H1 (cell line): ENCODE measurements around the gene KCNJ5. TPM values are rescaled to one million over a fixed set of nuclear protein-coding genes. Genes with fewer than 3 reads are reported as not detected.

Source experiments
- CTCF ChIA-PET: fragments of 300-600 bp; sonication (Branson Sonifier 250); formaldehyde crosslinking; loops from one replicate; lab custom pipeline; 2021; ENCODE audit not compliant: partially characterized antibody; lab: Charles Lee
- POLR2A ChIA-PET: fragments of 300-600 bp; sonication (Branson Sonifier 250); formaldehyde crosslinking; loops from one replicate; lab custom pipeline; 2021; ENCODE audit warnings: inconsistent platforms; ENCODE audit not compliant: partially characterized antibody; lab: Charles Lee
- DNase-seq, 2 experiments: peaks; one replicate each; pipeline versions ENCODE4 v3.0.0 to v3.0.0-alpha.2; 2010 to 2022; ENCODE audit warnings: low spot score in 2 of 2, low read depth in 1 of 2, mixed read lengths in 1 of 2
- FAIRE-seq: peaks from 2 replicates; lab custom pipeline; 2011; peaks lifted over from hg19 to GRCh38; lab: Jason Lieb, UNC
- H2AFZ ChIP-seq: 2 replicates; pipeline ENCODE4 v1.8.1; 2012; ENCODE audit warnings: low read length, inconsistent platforms
- H2AK5ac ChIP-seq: 2 replicates; pipeline ENCODE4 v1.6.1; 2013; ENCODE audit warnings: low read depth, low read length
- H2BK120ac ChIP-seq: replicated peaks from 2 replicates; pipeline ENCODE3; 2013; ENCODE audit warnings: low read depth, low read length, inconsistent platforms
- H2BK12ac ChIP-seq: 2 replicates; pipeline ENCODE4 v1.6.1; 2013; ENCODE audit warnings: low read depth, low read length
- H2BK15ac ChIP-seq: 2 replicates; pipeline ENCODE4 v1.6.1; 2013; ENCODE audit warnings: low read length
- H2BK20ac ChIP-seq: 2 replicates; pipeline ENCODE4 v1.6.1; 2013; ENCODE audit warnings: low read length
- H2BK5ac ChIP-seq: 2 replicates; pipeline ENCODE4 v1.6.1; 2013; ENCODE audit warnings: low read depth, low read length
- H3K14ac ChIP-seq: 2 replicates; pipeline ENCODE4 v1.6.1; 2013; ENCODE audit warnings: inconsistent platforms; ENCODE audit not compliant: insufficient read length
- H3K18ac ChIP-seq: 2 replicates; pipeline ENCODE4 v1.6.1; 2013; ENCODE audit warnings: low read length; ENCODE audit errors: extremely low read depth
- H3K23ac ChIP-seq: 2 replicates; pipeline ENCODE4 v1.6.1; 2013; ENCODE audit warnings: inconsistent platforms; ENCODE audit not compliant: insufficient read length
- H3K23me2 ChIP-seq: 2 replicates; pipeline ENCODE4 v1.6.1; 2013; ENCODE audit warnings: low read depth, low read length
- H3K27ac ChIP-seq: 2 replicates; pipeline ENCODE4 v1.6.1; 2011; ENCODE audit warnings: low read depth, low read length, inconsistent platforms
- H3K27me3 ChIP-seq, 4 experiments: replicated peaks in 1 of 4; 1 replicate in 1 of 4; 2 replicates in 3 of 4; pipeline versions ENCODE4 v1.6.1 to v1.8.1; 2011 to 2013; ENCODE audit warnings: low read length in 3 of 4, mild to moderate bottlenecking in 3 of 4, inconsistent platforms in 2 of 4, mixed read lengths in 2 of 4, moderate library complexity in 1 of 4; ENCODE audit not compliant: control insufficient read depth in 3 of 4, insufficient read depth in 3 of 4; ENCODE audit errors: extremely low read depth in 1 of 4
- H3K36me3 ChIP-seq, 4 experiments: 2 replicates each; pipeline versions ENCODE4 v1.6.1 to v1.8.1; 2011 to 2013; ENCODE audit warnings: mild to moderate bottlenecking in 4 of 4, low read length in 3 of 4, moderate library complexity in 2 of 4, control low read depth in 1 of 4, inconsistent platforms in 1 of 4; ENCODE audit not compliant: insufficient read depth in 4 of 4, control insufficient read depth in 2 of 4
- H3K4ac ChIP-seq: replicated peaks from 2 replicates; pipeline ENCODE3; 2013; ENCODE audit warnings: low read length, low read depth, mixed read lengths, inconsistent platforms; ENCODE audit not compliant: insufficient read length
- H3K4me1 ChIP-seq, 4 experiments: replicated peaks in 1 of 4; 1 replicate in 1 of 4; 2 replicates in 3 of 4; pipeline versions ENCODE4 v1.6.1 to v1.8.1; 2011 to 2013; ENCODE audit warnings: low read length in 3 of 4, inconsistent platforms in 2 of 4, mixed read lengths in 1 of 4; ENCODE audit not compliant: insufficient read depth in 4 of 4, control insufficient read depth in 3 of 4
- H3K4me2 ChIP-seq, 2 experiments: 2 replicates each; pipeline versions ENCODE4 v1.6.1 to v1.8.1; 2011 to 2013; ENCODE audit warnings: low read depth in 2 of 2, low read length in 2 of 2, control low read depth in 1 of 2, inconsistent platforms in 1 of 2, mild to moderate bottlenecking in 1 of 2; ENCODE audit not compliant: insufficient read depth in 1 of 2
- H3K4me3 ChIP-seq, 4 experiments: fragments of 200-600, 300-600 bp in 1 of 4; sonication (generic), shearing (Covaris generic), sonication (Bioruptor Twin) in 1 of 4; 2 replicates each; pipeline versions ENCODE4 v1.5.1 to v1.8.1; 2011 to 2016; ENCODE audit warnings: low read length in 4 of 4, low read depth in 3 of 4, control low read depth in 2 of 4, inconsistent platforms in 2 of 4, mild to moderate bottlenecking in 2 of 4, mixed read lengths in 1 of 4, moderate library complexity in 1 of 4; ENCODE audit not compliant: insufficient read depth in 2 of 4; ENCODE audit errors: extremely low read depth in 1 of 4
- H3K56ac ChIP-seq: replicated peaks from 2 replicates; pipeline ENCODE3; 2013; ENCODE audit warnings: low read depth, mild to moderate bottlenecking, mixed read lengths, low read length, inconsistent platforms; ENCODE audit not compliant: insufficient read length
- H3K79me1 ChIP-seq: 2 replicates; pipeline ENCODE4 v1.6.1; 2013; ENCODE audit warnings: low read depth, low read length, control low read depth
- H3K79me2 ChIP-seq, 2 experiments: 2 replicates each; pipeline versions ENCODE4 v1.6.1 to v1.8.1; 2012 to 2013; ENCODE audit warnings: low read length in 2 of 2, mild to moderate bottlenecking in 2 of 2, inconsistent platforms in 1 of 2; ENCODE audit not compliant: insufficient read depth in 2 of 2, control insufficient read depth in 1 of 2
- H3K9ac ChIP-seq, 4 experiments: replicated peaks in 1 of 4; 1 replicate in 1 of 4; 2 replicates in 3 of 4; pipeline versions ENCODE4 v1.6.1 to v1.8.1; 2011 to 2013; ENCODE audit warnings: low read depth in 3 of 4, low read length in 3 of 4, control low read depth in 2 of 4, mild to moderate bottlenecking in 2 of 4, moderate library complexity in 2 of 4, inconsistent platforms in 1 of 4; ENCODE audit errors: extremely low read depth in 1 of 4
- H3K9me3 ChIP-seq, 2 experiments: 2 replicates each; pipeline versions ENCODE4 v1.6.1 to v1.8.1; 2012 to 2013; ENCODE audit warnings: mild to moderate bottlenecking in 2 of 2, moderate library complexity in 2 of 2, control low read depth in 1 of 2, inconsistent platforms in 1 of 2, low read depth in 1 of 2, low read length in 1 of 2, mixed read lengths in 1 of 2; ENCODE audit not compliant: insufficient read depth in 2 of 2
- H4K20me1 ChIP-seq, 2 experiments: replicated peaks in 1 of 2; 2 replicates each; pipeline versions ENCODE3 to v1.8.1; 2011 to 2013; ENCODE audit warnings: inconsistent platforms in 2 of 2, low read length in 2 of 2, mild to moderate bottlenecking in 1 of 2; ENCODE audit not compliant: insufficient read depth in 2 of 2, control insufficient read depth in 1 of 2
- H4K5ac ChIP-seq: 2 replicates; pipeline ENCODE4 v1.6.1; 2013; ENCODE audit warnings: low read length, low read depth, mixed read lengths, inconsistent platforms; ENCODE audit not compliant: insufficient read length
- H4K8ac ChIP-seq: 2 replicates; pipeline ENCODE4 v1.8.0; 2013; ENCODE audit warnings: mild to moderate bottlenecking, moderate library complexity, low read length, inconsistent platforms; ENCODE audit not compliant: insufficient read depth; ENCODE audit errors: extremely low read depth
- H4K91ac ChIP-seq: replicated peaks from 2 replicates; pipeline ENCODE3; 2013; ENCODE audit warnings: low read length, mixed read lengths, inconsistent platforms; ENCODE audit not compliant: insufficient read length
- BRCA1 ChIP-seq: IDR thresholded peaks from 2 replicates; pipeline ENCODE4 v1.6.1; 2012; ENCODE audit warnings: low read depth, low read length, improper control_type of control experiment
- CBX8 ChIP-seq: fragments of 300-800, 300-1000 bp; sonication (generic); IDR thresholded peaks from 2 replicates; pipeline ENCODE4 v1.7.1; 2016; ENCODE audit warnings: low read depth, low read length, borderline replicate concordance
- EZH2 ChIP-seq: fragments of 200-600 bp; sonication (generic); IDR thresholded peaks from 2 replicates; pipeline ENCODE4 v1.7.1; 2012; ENCODE audit warnings: low read depth, mild to moderate bottlenecking, moderate library complexity, low read length, inconsistent platforms; ENCODE audit not compliant: severe bottlenecking
- KDM5A ChIP-seq: fragments of 200-600 bp; IDR thresholded peaks from 2 replicates; pipeline ENCODE4 v1.7.1; 2012; ENCODE audit warnings: mild to moderate bottlenecking, low read length, inconsistent platforms, mixed read lengths
- SIX5 ChIP-seq: IDR thresholded peaks from 2 replicates; pipeline ENCODE4 v1.6.1; 2011; ENCODE audit warnings: mild to moderate bottlenecking, low read depth, low read length
- SUZ12 ChIP-seq: fragments of 200-600 bp; sonication (generic); IDR thresholded peaks from 2 replicates; pipeline ENCODE4 v1.6.1; 2012; ENCODE audit warnings: mild to moderate bottlenecking, inconsistent platforms, low read length, moderate library complexity, mixed read lengths
- TAF1 ChIP-seq: IDR thresholded peaks from 2 replicates; pipeline ENCODE4 v1.6.1; 2011; ENCODE audit warnings: mild to moderate bottlenecking, low read depth, low read length
- TBP ChIP-seq: IDR thresholded peaks from 2 replicates; pipeline ENCODE4 v1.6.1; 2011; ENCODE audit warnings: low read depth, low read length, improper control_type of control experiment
- WGBS, 2 experiments: shearing (Covaris generic) in 1 of 2; methylation state at CpG; one replicate each; pipeline versions ENCODE4 v1.1.6 to v1.1.7; 2013 to 2015; ENCODE audit warnings: low lambda C conversion rate in 2 of 2, mixed read lengths in 2 of 2, inconsistent platforms in 1 of 2, low coverage in 1 of 2, missing lambda C conversion rate in 1 of 2; ENCODE audit not compliant: insufficient replicate concordance in 2 of 2, insufficient coverage in 1 of 2, insufficient read length in 1 of 2; ENCODE audit errors: extremely low coverage in 1 of 2, missing lambda C conversion rate in 1 of 2; 5-methylcytosine and 5-hydroxymethylcytosine counted together
- polyA plus RNA-seq, 7 experiments: library from polyadenylated mRNA; depleted of rRNA in 3 of 7; stranded (reverse) in 5 of 7; unstranded in 2 of 7; fragments of >200 nt in 5 of 7; fragments of 200-250 nt in 2 of 7; gene quantifications; 1 replicate in 5 of 7; 2 replicates in 1 of 7; 4 replicates in 1 of 7; pipeline versions ENCODE4 v1.2.1 to v1.2.3, GENCODE V29; 2011 to 2013; ENCODE audit warnings: missing spikeins in 2 of 7, mixed read lengths in 2 of 7
- total RNA-seq: library from RNA; stranded (reverse); fragmentation: NEBNext Ultra II Directional; extraction: Animal tissue kit (Norgen Biotek cat#: 25700); gene quantifications from 2 replicates; pipeline ENCODE4 v1.2.1, GENCODE V29; 2021
- TF ChIP-seq, protein P1 (sequence below): IDR thresholded peaks from 2 replicates; pipeline ENCODE4 v1.6.1; 2012; ENCODE audit warnings: inconsistent platforms
- TF ChIP-seq, protein P2 (sequence below): IDR thresholded peaks from 2 replicates; pipeline ENCODE4 v1.6.1; 2012; ENCODE audit warnings: low read length, inconsistent platforms

The KCNJ5 gene
- total and polyA plus RNA-seq, 2 of the 8 experiments (the other 6 are each of a cell fraction or from before 2014, with no cell fraction given): 0.05 TPM; not detected in 1

DNA sequence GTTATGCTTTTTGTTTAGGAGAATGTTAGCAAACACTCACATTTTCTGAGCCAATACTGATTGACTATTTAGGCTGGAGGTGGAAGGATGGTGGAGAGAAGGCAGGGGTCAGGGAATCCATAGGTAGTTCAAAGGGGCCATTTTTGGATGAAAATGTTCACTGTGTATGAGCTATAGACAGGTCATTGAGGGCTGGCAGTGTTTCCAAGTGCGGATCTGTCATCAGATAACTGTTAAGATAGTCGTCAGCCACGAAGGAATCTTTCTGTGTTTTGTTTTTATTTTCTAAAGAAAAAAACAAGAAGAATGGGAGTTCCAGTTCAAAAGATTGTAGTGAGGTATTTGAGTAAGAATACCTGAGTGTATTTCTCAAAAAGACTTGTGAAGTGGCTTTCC lies 3.1 kb downstream of the KCNJ5 start:
- Histone ChIP-seq H2AFZ (no peak overlapping the region), H3K27me3 (peaks cover 24 to 71% (median 61%) of the 10 kb centered on the region in 4 experiments), H3K4me1 (peaks cover 4 to 15% (median 9%) of the 10 kb centered on the region in 4 experiments; a peak in 6 of 7 replicates), H3K23me2 (peaks cover 5% of the 10 kb centered on the region; the same call in 1 of the 2 replicates), H4K8ac (no peak overlapping the region; the same call in 1 of the 2 replicates), H2AK5ac (no peak overlapping the region), H2BK20ac (no peak overlapping the region), H3K9me3 (no peaks in the 10 kb centered on the region), H2BK120ac (no peak overlapping the region), H3K4me3 (no peak overlapping the region), H3K56ac (no peak overlapping the region), H2BK12ac (no peak overlapping the region), H4K5ac (no peak overlapping the region), H3K9ac (no peak overlapping the region), H3K27ac (no peak overlapping the region), H3K36me3 (no peaks in the 10 kb centered on the region), H4K20me1 (no peaks in the 10 kb centered on the region), H3K14ac (no peak overlapping the region), H2BK5ac (no peak overlapping the region), H4K91ac (no peak overlapping the region), H3K18ac (no peak overlapping the region), H3K79me2 (no peaks in the 10 kb centered on the region), H2BK15ac (no peak overlapping the region), H3K23ac (no peak overlapping the region), H3K4ac (no peak overlapping the region), H3K79me1 (no peaks in the 10 kb centered on the region), H3K4me2 (no peak overlapping the region)
- no peak for DNase-seq
- ChIA-PET POLR2A (interaction anchor here (1.4 kb wide), 1 partner anchor 11 kb away, joined by 4 read pairs; no protein-coding TSS in a partner anchor), CTCF (interaction anchor here (2.2 to 13.1 kb wide), 3 partner anchors 9 to 62 kb away, joined by 8 to 473 read pairs (median 332); no protein-coding TSS in a partner anchor)
- 93% methylated on average over 3 of the region's 3 CpGs; no CpG with 5 or more reads in 1 of the 2 experiments for WGBS, 2 experiments
- FAIRE-seq: no peak
- TF ChIP-seq TBP (no peak), TAF1 (no peak), CBX8 (no peak), SIX5 (no peak), EZH2 (no peak), KDM5A (no peak), SUZ12 (no peak), BRCA1 (no peak)
- TF ChIP-seq, protein P1, sequence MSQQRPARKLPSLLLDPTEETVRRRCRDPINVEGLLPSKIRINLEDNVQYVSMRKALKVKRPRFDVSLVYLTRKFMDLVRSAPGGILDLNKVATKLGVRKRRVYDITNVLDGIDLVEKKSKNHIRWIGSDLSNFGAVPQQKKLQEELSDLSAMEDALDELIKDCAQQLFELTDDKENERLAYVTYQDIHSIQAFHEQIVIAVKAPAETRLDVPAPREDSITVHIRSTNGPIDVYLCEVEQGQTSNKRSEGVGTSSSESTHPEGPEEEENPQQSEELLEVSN: no peak
- TF ChIP-seq, protein P2, sequence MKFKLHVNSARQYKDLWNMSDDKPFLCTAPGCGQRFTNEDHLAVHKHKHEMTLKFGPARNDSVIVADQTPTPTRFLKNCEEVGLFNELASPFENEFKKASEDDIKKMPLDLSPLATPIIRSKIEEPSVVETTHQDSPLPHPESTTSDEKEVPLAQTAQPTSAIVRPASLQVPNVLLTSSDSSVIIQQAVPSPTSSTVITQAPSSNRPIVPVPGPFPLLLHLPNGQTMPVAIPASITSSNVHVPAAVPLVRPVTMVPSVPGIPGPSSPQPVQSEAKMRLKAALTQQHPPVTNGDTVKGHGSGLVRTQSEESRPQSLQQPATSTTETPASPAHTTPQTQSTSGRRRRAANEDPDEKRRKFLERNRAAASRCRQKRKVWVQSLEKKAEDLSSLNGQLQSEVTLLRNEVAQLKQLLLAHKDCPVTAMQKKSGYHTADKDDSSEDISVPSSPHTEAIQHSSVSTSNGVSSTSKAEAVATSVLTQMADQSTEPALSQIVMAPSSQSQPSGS: no peak
